Cardiac muscle cell (in vitro differentiated cells and primary cell): ENCODE measurements around the gene FOCAD. TPM values are rescaled to one million over a fixed set of nuclear protein-coding genes. Genes with fewer than 3 reads are reported as not detected.
A peak's percentile ranks its signal among the peaks of the same experiment; 100 is the strongest.

ENCODE experiments used
- DNase-seq, 2 donors: peaks; one replicate each; pipeline versions ENCODE4 v3.0.0 to v3.0.0-alpha.2; 2010 to 2017; ENCODE audit warnings: low read depth in 1 of 2, low spot score in 1 of 2
- H3K27ac ChIP-seq: fragments of 200-600 bp; sonication (generic); 2 replicates; pipeline ENCODE4 v1.5.1; 2016
- H3K27me3 ChIP-seq: fragments of 200-600 bp; sonication (generic); 2 replicates; pipeline ENCODE4 v1.6.0; 2016; ENCODE audit warnings: control low read depth
- H3K36me3 ChIP-seq: fragments of 200-600 bp; sonication (generic); 2 replicates; pipeline ENCODE4 v1.5.1; 2016; ENCODE audit warnings: control low read depth
- H3K4me1 ChIP-seq: fragments of 200-600 bp; sonication (generic); 2 replicates; pipeline ENCODE4 v1.8.1; 2017; ENCODE audit warnings: low read depth, mild to moderate bottlenecking, mixed run types
- H3K4me3 ChIP-seq: fragments of 200-600 bp; sonication (generic); 2 replicates; pipeline ENCODE4 v1.5.1; 2016; ENCODE audit warnings: mild to moderate bottlenecking
- H3K9me3 ChIP-seq: fragments of 200-600 bp; sonication (generic); 2 replicates; pipeline ENCODE4 v1.5.1; 2017; ENCODE audit warnings: low read depth, mild to moderate bottlenecking, control low read depth
- polyA plus RNA-seq: library from polyadenylated mRNA; unstranded; fragments of >200 nt; fragmentation: Nextera tagmentation; extraction: Ambion mirVana; gene quantifications from 2 replicates; pipeline ENCODE4 v1.2.1, GENCODE V29; 2016
- total RNA-seq: library from RNA; depleted of rRNA; stranded (reverse); fragments of >200 nt; gene quantifications from 2 replicates; pipeline ENCODE4 v1.2.3, GENCODE V29; 2016
- TF ChIP-seq, protein P1 (sequence below): IDR thresholded peaks from 2 replicates; pipeline ENCODE4 v1.5.1; 2012; ENCODE audit warnings: low read depth, mild to moderate bottlenecking, low read length

Gene FOCAD
- total and polyA plus RNA-seq, 2 experiments from 2014 or later: 32.9 to 57.0 TPM

DNA sequence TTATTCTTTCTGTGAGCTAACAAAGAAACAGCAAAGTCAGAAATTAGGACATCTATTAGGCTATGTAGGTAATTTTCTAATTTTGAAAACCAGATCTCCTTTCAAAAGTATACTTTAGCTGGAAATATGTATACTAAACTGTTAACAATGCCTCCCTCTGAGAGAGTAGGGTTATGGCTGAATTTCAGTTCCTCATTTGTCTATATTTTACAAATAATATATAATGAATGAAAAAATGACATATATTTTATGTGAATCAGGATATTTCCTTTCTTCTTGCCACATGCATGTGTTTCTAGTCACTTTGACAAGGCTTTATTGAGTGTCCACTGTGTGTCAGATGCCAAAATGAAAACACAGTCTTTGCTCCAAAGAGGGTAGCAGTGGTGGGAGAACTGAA, 331.9 kb downstream of the FOCAD start:
- no peaks in the 10 kb centered on the region for H3K9me3 ChIP-seq
- DNase-seq: no peak
- no peaks in the 10 kb centered on the region for H3K27me3 ChIP-seq
- TF ChIP-seq, protein P1, sequence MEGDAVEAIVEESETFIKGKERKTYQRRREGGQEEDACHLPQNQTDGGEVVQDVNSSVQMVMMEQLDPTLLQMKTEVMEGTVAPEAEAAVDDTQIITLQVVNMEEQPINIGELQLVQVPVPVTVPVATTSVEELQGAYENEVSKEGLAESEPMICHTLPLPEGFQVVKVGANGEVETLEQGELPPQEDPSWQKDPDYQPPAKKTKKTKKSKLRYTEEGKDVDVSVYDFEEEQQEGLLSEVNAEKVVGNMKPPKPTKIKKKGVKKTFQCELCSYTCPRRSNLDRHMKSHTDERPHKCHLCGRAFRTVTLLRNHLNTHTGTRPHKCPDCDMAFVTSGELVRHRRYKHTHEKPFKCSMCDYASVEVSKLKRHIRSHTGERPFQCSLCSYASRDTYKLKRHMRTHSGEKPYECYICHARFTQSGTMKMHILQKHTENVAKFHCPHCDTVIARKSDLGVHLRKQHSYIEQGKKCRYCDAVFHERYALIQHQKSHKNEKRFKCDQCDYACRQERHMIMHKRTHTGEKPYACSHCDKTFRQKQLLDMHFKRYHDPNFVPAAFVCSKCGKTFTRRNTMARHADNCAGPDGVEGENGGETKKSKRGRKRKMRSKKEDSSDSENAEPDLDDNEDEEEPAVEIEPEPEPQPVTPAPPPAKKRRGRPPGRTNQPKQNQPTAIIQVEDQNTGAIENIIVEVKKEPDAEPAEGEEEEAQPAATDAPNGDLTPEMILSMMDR: no peak
- no peaks in the 10 kb centered on the region for H3K36me3 ChIP-seq
- no peaks in the 10 kb centered on the region for H3K4me1 ChIP-seq
- H3K4me3 ChIP-seq: no peak overlapping the region
- H3K27ac ChIP-seq: no peak overlapping the region

DNA sequence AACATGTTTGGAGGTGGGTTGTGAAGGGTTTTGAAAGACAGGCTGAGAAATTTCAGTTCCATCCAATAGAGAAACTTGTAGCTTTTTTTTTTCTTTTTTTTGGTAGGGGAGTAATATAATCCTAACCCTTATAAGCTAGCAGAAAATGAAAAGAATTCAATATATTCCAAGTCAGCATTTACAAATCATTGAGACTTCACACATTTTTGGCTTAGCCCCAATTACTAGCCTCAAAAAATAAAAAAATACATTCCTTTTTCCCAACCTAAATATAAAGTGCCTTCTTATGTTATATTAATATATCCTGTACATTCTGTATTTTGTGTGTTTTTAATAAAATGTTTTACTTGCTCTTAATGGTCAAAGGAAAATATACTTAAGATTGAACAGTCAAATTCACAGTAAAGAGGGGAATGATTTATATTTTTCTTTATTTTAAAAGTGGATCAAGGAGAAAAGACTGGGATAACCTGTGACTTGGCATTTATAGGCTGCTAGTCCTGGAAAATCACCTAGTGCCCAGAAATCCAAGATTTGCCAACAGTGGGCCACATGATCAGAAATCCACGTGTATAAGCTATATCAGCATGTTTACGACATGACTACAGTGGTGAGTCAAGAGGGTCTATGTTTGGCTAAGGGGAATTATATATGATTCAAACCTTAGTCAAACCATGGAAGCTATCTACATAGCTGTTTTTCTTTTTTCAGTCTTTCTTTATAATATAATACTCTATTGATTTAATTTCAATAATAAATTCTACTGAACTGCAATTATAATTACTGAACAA, 332.8 kb downstream of the FOCAD start:
- TF ChIP-seq, protein P1: no peak
- Histone ChIP-seq H3K4me1 (no peaks in the 10 kb centered on the region), H3K9me3 (no peaks in the 10 kb centered on the region), H3K27me3 (no peaks in the 10 kb centered on the region), H3K4me3 (no peak overlapping the region), H3K36me3 (no peaks in the 10 kb centered on the region), H3K27ac (no peak overlapping the region)
- peak in 1 of 2 donors; percentile 47 for DNase-seq

DNA sequence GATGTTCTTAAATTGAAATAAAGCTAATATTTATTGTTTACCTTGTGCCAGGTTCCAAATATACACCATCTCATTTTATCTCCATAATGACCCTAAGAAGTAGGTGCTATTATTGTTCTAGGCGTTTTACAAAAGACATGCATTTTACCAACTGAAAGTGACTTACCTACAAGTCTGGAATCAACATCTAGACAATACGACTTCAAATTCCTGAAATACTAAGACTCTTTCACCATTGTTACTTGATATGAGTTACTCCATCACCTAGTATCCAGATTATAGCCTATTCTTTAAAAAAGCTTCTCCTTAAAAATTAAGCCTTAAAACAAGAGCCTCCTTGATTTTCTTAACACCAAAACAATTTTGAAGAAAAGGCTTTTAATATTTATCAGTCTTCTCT, 334.1 kb downstream of the FOCAD start:
- TF ChIP-seq, protein P1: no peak
- H3K4me3 ChIP-seq: no peak overlapping the region
- DNase-seq: no peak
- H3K9me3 ChIP-seq: no peaks in the 10 kb centered on the region
- H3K4me1 ChIP-seq: no peaks in the 10 kb centered on the region
- no peak overlapping the region for H3K27ac ChIP-seq
- no peaks in the 10 kb centered on the region for H3K27me3 ChIP-seq
- no peaks in the 10 kb centered on the region for H3K36me3 ChIP-seq

GRCh38 chr9:21023861-21024260, 339.8 kb downstream of the FOCAD start:
- no peaks in the 10 kb centered on the region for H3K4me1 ChIP-seq
- DNase-seq: peak in 1 of 2 donors; percentile 33
- TF ChIP-seq, protein P1: no peak

GRCh38 chr9:21027295-21027694, 343.2 kb downstream of the FOCAD start:
- Histone ChIP-seq H3K27ac (no peak overlapping the region), H3K27me3 (no peaks in the 10 kb centered on the region), H3K36me3 (no peaks in the 10 kb centered on the region), H3K9me3 (no peaks in the 10 kb centered on the region), H3K4me1 (no peaks in the 10 kb centered on the region), H3K4me3 (no peak overlapping the region)
- TF ChIP-seq, protein P1: no peak
- DNase-seq: peak in 1 of 2 donors; percentile 17

More at GRCh38 chr9:21023861-21024260, 339.8 kb downstream of the FOCAD start:
- H3K27ac ChIP-seq: no peak overlapping the region
- H3K36me3 ChIP-seq: no peaks in the 10 kb centered on the region
- H3K27me3 ChIP-seq: no peaks in the 10 kb centered on the region
- H3K4me3 ChIP-seq: no peak overlapping the region
- no peaks in the 10 kb centered on the region for H3K9me3 ChIP-seq
